ENCODE results near the gene EDN1.

The EDN1 gene

GRCh38 chr6:12311106-12311505, 20.9 kb downstream of the EDN1 start:
- no peaks in the 10 kb centered on the region for H3K36me3 ChIP-seq
- no peaks in the 10 kb centered on the region for H3K27me3 ChIP-seq
- H3K27ac ChIP-seq, result no peak overlapping the region
- H3K4me1 ChIP-seq (ENCODE audit: control insufficient read depth in 1 of 2, insufficient read depth in 1 of 2, low read depth in 1 of 2, low read length in 1 of 2), result no peaks in the 10 kb centered on the region
- TF ChIP-seq, protein P1, sequence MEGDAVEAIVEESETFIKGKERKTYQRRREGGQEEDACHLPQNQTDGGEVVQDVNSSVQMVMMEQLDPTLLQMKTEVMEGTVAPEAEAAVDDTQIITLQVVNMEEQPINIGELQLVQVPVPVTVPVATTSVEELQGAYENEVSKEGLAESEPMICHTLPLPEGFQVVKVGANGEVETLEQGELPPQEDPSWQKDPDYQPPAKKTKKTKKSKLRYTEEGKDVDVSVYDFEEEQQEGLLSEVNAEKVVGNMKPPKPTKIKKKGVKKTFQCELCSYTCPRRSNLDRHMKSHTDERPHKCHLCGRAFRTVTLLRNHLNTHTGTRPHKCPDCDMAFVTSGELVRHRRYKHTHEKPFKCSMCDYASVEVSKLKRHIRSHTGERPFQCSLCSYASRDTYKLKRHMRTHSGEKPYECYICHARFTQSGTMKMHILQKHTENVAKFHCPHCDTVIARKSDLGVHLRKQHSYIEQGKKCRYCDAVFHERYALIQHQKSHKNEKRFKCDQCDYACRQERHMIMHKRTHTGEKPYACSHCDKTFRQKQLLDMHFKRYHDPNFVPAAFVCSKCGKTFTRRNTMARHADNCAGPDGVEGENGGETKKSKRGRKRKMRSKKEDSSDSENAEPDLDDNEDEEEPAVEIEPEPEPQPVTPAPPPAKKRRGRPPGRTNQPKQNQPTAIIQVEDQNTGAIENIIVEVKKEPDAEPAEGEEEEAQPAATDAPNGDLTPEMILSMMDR (IDR thresholded peaks at IDR 0.05), result no peak
- no peak overlapping the region for H3K4me3 ChIP-seq (ENCODE audit: low read depth in 1 of 2, low read length in 1 of 2)
- no peaks in the 10 kb centered on the region for H3K9me3 ChIP-seq

GRCh38 chr6:12312736-12313135, 22.6 kb downstream of the EDN1 start:
- Histone ChIP-seq H3K4me1 (ENCODE audit: control insufficient read depth in 1 of 2, insufficient read depth in 1 of 2, low read depth in 1 of 2, low read length in 1 of 2) (no peaks in the 10 kb centered on the region), H3K27me3 (no peaks in the 10 kb centered on the region), H3K36me3 (no peaks in the 10 kb centered on the region), H3K4me3 (ENCODE audit: low read depth in 1 of 2, low read length in 1 of 2) (no peak overlapping the region), H3K9me3 (no peaks in the 10 kb centered on the region), H3K27ac (no peak overlapping the region)
- TF ChIP-seq, protein P1 (IDR thresholded peaks at IDR 0.05), result no peak

- H3K4me3 ChIP-seq (ENCODE audit: low read depth in 1 of 2, low read length in 1 of 2), result no peak overlapping the region
- no peaks in the 10 kb centered on the region for H3K9me3 ChIP-seq
- TF ChIP-seq, protein P1 (IDR thresholded peaks at IDR 0.05), result no peak
- H3K27me3 ChIP-seq, result no peaks in the 10 kb centered on the region
- no peak overlapping the region for H3K27ac ChIP-seq
- no peaks in the 10 kb centered on the region for H3K36me3 ChIP-seq
- no peaks in the 10 kb centered on the region for H3K4me1 ChIP-seq (ENCODE audit: control insufficient read depth in 1 of 2, insufficient read depth in 1 of 2, low read depth in 1 of 2, low read length in 1 of 2)
Measured at GRCh38 chr6:12313306-12313991, 23.3 kb downstream of the EDN1 start.

GRCh38 chr6:12313992-12314589, 23.9 kb downstream of the EDN1 start:
- H3K27ac ChIP-seq, result no peak overlapping the region
- no peaks in the 10 kb centered on the region for H3K4me1 ChIP-seq (ENCODE audit: control insufficient read depth in 1 of 2, insufficient read depth in 1 of 2, low read depth in 1 of 2, low read length in 1 of 2)
- H3K4me3 ChIP-seq (ENCODE audit: low read depth in 1 of 2, low read length in 1 of 2), result no peak overlapping the region
- TF ChIP-seq, protein P1 (IDR thresholded peaks at IDR 0.05), result no peak
- no peaks in the 10 kb centered on the region for H3K9me3 ChIP-seq
- H3K27me3 ChIP-seq, result no peaks in the 10 kb centered on the region
- no peaks in the 10 kb centered on the region for H3K36me3 ChIP-seq

DNA sequence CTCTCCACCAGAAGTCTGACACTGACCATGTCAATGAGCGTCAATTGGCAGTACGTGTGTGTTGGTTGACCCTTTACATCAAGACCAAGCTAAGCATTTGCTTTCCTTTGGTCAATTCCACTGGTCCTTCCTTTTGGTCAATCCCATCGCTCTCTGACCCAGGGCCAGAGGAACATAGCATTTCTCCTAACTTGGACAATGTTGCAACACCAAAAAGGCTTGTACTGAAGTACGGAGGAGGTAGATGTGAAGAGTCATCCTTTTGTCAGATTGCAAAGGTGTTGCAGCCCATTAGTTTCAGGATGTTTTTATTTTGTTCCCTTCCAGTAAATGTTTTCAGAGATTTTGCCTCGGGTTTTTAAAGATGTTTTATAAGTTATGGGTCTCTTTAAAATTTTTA, 24.6 kb downstream of the EDN1 start:
- Histone ChIP-seq H3K4me1 (ENCODE audit: control insufficient read depth in 1 of 2, insufficient read depth in 1 of 2, low read depth in 1 of 2, low read length in 1 of 2) (no peaks in the 10 kb centered on the region), H3K27ac (no peak overlapping the region), H3K9me3 (no peaks in the 10 kb centered on the region), H3K36me3 (no peaks in the 10 kb centered on the region), H3K27me3 (no peaks in the 10 kb centered on the region), H3K4me3 (ENCODE audit: low read depth in 1 of 2, low read length in 1 of 2) (no peak overlapping the region)
- TF ChIP-seq, protein P1 (IDR thresholded peaks at IDR 0.05), result no peak

Measured in neutrophil (primary cell).